Measurements from ENCODE around the gene WNT4.

Gene WNT4

GRCh38 chr1:22163137-22163536, 20.2 kb upstream of the WNT4 start:
- no peak for DNase-seq

DNA sequence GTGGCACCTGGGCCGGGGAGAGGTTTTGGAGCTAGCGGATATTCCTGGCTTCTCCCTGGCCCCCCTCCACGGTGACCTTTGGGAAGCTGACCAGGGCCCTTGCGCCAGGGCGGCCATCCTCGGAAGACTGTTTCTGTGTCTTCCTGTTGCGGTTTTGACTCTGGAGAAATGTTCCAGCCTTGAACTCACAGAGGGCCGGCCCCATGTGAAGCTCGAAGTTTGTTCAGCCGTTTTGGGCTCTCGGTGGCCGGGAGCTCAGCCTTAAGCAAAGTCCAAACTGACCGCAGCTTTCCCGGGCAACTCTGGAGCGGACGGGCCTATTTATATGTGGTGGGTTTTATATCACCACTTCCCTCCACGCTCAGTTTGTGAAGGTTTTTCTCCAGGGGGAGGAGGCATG, 17.0 kb upstream of the WNT4 start:
- DNase-seq: no peak

DNA sequence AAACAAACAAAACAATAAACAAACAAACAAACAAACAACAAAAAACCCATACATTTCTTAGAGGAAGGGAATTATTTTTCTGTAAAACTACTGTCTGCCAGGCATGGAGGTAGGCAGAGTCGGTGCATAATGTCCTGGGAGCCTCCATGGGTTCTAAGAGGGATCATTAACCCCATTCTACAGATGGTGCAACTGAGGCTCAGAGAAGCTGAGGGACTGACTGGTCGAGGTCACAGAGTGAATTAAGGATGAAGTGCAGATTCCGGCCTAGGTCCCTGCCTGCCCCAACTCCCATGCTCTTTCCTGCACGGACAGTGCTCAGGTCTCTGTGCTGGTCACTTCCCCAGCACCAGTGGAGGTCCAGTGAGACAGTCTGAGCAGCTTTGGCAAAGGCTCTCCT, 15.8 kb upstream of the WNT4 start:
- no peak for DNase-seq

DNA sequence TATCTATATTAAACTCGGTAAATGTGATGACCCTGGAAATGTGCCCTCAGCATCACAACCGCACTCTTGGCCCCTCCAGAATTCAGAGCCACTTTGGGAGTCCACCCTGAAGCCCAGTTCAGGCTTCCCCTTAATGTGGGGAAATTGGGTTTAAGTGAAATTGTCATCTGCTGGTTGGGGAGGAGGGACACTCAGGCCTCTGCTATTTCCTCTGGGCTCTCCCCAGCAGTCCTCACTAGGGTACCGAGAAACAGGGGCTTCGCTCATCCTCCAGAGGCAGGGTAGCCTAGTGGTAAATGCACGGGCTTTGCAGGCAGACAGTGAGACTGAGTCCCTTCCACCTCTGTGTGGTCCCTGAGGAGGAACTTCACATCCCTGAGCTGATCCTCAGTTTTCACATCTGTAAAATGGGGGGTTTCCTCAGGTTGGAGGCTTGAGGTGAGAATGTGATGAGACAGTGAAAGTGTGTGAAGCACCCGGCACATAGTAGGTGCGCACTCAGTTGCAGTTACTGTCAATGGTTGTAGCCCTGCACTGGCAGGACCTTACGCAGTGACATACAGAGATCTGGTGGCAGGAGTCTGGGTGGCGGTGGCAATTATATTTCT, 14.6 kb upstream of the WNT4 start:
- no peak for DNase-seq

- no peak for DNase-seq
Observed at GRCh38 chr1:22155517-22155916, 12.6 kb upstream of the WNT4 start.

DNA sequence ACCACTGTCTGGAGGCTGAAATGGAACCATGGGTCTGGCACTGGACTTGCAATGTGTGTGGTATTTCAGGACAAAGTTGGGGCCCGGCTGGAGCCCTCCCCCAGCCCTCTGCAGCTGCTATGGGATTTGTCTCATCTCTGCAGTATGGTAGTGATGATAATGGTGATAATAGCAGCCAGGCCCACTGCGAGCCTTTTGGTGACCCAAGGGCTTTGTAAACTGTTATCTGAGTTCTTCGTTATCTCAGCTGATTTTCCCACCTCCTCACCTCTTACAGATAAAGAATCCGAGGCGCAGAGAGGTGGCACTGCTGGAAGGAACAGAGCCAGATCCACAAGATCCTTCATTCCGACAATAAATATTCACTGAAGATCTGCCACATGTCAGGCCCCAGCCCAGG, 11.7 kb upstream of the WNT4 start:
- DNase-seq: no peak

DNA sequence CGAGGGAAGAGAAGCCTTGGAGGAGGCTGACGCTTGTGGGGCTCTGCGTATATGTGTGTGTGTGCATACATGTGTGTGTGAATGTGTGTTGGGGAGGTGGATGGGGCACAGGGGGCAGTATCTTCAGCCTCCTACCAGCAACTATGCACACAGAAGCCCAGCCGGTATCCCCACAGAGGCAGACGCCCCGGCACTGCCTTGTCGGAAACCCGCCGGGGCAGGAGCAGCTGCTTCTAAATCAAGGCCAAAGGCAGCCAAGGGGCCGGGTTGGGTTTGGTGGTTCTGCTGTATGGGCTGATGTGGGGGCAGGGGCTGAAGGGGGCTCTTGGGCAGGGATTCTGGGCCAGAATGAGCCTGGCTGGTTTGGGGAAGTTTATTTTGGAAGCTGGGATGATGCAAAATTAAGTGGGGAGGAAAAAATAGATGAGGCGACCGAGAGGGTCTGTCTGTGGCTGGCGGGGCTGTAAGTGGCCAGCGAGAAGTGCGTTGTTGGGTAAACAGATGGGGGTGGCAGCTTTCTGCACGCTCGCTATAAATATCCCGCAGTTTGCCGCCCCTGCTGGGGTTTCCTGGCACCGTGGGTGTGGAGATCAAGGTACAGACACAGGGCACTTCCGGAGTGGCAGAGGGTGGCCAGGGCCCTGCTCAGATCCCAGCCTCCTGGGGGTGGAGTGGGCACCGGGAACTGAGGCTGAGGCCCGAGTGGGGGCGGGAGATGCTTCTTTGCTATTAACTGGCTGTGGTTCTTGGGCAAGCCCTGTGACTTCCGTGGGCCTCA, 11.0 kb upstream of the WNT4 start:
- no peak for DNase-seq

DNA sequence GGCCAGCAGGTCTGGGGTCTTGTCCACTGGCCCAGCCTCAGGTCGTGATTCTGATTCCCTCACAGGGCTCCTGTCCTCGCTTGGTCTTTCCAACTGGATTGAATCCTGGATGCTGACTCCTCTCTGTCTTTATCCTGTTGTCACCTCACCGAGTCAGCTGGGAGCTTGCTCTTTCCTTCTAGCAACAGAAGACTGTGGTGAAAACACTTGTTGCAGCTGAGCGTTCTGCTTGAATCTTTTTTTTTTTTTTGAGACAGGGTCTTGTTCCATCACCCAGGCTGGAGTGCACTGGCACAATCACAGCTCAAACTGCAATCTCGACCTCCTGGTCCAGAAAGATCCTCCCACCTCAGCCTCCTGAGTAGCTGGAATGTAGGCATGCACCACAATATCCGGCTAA, 8.0 kb upstream of the WNT4 start:
- DNase-seq: no peak

DNA sequence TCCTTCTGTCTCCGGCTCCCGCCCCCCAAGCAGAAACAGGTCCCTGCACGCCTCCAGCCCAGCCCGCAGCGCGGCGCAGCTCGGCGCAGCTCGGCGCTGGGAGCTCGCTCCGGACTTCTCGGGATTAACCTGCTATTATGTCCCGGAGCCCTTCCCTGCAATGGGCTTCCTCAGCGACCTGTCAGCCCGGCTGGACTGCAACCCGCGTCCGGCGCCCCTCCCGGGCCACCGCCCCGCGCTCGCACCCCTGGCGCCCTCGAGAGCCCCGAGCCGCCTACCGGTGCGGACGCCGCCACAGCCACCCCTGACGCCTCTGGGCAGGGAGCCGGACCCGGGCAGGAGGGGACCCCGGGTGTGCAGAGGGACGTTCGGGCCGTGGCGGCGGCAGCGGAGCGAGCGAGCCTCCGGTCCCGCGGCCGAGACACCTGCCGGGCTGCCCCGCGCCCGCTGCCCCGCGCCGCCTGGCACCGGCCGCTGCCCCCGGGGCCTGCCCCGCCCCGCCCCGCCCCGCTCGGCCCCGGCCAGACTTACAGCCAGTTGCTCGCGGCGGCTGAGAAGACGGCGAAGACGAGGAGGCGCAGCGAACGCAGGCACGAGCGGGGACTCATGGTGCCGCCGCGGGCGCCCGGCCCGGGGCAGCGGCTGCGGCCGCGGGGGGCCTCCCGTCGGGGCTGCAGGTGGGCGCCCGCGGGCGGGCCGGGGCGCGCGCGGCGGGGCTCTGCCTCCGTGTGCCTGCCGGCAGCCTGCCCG, 407 bp downstream of the WNT4 start:
- peak; percentile 24 for DNase-seq

DNA sequence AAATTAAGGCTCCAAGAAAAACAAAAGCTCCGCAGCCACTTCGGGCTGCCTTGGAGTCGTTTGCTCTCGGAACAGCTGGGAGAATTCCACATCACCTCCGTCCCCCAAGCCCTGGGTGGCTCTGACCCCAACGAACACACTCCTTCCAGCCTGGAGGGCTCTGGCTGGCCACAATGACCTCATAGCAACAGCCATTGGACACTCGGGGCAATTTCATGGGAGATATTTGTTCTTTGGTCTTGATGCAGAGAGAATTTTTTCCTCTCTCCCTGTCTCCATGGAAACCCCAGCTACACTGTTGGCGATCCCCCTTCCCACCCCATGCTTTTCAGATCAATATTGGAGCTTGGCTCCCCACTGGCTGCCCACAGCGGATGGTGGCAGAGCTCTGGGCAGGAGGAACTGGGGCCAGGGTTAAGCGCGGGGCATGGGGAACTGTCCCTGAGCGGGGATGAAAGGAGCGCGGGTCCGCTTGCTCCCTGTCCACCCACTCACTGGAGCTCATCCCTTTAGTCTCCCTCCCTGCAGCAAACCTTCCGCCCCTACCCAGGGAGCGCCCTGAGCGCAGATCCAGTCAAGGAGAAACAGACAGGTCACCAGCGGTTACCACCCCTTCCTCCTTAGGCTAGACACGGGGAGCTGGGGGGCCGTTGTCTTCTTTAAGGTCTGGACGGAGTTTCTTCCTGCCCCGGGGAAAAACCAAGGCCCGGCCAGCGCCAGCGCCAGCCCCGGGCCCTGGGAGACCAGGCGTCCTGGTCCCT, 1.2 kb downstream of the WNT4 start:
- DNase-seq: peak; percentile 25

GRCh38 chr1:22140694-22141093, 2.2 kb downstream of the WNT4 start:
- no peak for DNase-seq

GRCh38 chr1:22139817-22140216, 3.1 kb downstream of the WNT4 start:
- no peak for DNase-seq

DNA sequence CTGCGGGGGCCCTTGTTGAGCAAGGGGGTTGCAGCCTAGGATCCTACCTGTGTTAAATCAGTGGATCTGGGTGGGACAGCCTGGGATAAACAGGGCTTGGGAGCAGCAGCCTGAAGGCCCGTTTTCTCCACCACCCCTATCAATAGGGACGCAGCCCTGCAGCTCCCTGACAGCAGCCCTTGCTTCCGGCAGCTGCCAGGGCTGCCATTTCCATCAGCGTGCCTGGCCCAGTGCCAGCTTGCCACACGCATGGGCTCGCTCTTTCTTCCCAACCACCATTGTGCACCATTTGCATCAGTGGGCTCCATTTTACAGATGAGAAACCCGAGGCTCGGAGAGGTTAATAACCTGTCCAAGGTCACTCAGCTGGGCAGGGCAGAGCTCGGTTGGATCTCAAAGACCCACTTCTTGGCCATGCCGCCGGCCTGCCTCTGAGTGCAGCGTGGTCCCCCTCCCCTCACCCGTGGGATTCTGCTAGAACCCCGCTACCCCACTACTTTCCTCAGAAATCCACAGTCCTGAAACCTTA, 3.8 kb downstream of the WNT4 start:
- DNase-seq: no peak

- DNase-seq: no peak
Observed at GRCh38 chr1:22137004-22137720, 5.7 kb downstream of the WNT4 start.

DNA sequence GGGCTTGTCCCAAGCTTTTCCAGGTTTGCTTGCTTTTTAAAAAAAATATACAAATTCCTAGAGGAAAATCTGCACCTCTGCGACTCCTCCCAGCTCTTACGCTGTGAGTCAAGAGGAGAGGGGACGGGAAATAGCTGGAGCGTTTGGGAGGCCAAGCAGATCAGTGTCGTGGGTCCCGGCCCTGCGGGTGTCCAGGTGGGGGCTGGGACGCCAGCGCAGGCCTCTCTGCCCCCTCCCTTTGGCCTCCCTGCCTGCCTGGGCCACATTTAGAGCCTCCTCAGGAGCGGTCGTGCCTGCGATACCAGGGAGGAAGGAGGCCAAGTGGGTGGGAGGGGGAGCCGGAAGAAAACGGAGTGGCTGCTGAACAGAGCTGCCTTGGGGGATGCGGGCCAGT, 9.0 kb downstream of the WNT4 start:
- DNase-seq: no peak

GRCh38 chr1:22133247-22133930, 9.5 kb downstream of the WNT4 start:
- no peak for DNase-seq

DNA sequence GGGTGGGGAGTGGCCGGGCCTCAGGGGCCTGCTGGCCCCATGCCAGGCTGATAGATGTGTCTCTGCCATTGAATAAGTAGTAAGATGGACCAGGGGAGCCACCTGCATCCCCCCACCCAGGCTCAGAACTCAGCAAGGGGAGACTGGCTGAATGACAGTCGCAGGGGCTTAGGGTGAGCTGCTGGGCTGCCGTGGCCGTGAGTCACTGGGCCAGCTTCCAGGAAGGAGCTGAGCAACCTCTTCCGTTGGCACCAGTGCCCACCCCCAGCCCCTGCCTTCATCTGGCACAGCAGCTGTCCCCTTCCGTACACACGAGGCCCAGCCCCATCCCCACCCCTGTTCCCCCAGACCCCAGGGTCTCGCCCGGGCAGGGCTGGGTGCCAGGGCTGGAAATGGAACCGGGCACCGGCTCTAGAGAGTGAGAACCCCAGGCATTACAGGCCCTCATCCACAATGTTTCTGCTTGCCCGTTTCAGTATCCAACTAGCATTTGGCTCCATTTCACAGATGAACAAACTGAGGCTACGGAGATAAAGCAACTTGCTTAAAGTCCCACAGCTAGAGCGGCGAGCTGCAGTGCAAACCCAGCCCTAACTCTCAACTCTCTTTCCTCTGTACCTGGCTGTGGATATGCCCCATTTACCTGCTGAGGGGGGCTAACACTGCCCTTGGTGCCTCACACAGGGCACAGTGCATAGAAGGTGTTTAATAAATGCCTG, 10.2 kb downstream of the WNT4 start:
- DNase-seq: no peak

GRCh38 chr1:22131875-22132486, 10.9 kb downstream of the WNT4 start:
- peak; percentile 64 for DNase-seq

GRCh38 chr1:22131062-22131461, 11.8 kb downstream of the WNT4 start:
- DNase-seq: no peak

GRCh38 chr1:22129501-22130117, 13.3 kb downstream of the WNT4 start:
- DNase-seq: no peak

Measured in activated T-cell treated with anti-CD3 and anti-CD28 coated beads, Interleukin-2, amount 50 U/mL, for 1 hour (primary cell).